NAMALWA (cell line): Measurements from ENCODE around the gene ADPRS.

Source experiments
- DNase-seq: peaks from one replicate; pipeline ENCODE4 v3.0.0-alpha.2; 2015; ENCODE audit warnings: low spot score

The ADPRS gene

DNA sequence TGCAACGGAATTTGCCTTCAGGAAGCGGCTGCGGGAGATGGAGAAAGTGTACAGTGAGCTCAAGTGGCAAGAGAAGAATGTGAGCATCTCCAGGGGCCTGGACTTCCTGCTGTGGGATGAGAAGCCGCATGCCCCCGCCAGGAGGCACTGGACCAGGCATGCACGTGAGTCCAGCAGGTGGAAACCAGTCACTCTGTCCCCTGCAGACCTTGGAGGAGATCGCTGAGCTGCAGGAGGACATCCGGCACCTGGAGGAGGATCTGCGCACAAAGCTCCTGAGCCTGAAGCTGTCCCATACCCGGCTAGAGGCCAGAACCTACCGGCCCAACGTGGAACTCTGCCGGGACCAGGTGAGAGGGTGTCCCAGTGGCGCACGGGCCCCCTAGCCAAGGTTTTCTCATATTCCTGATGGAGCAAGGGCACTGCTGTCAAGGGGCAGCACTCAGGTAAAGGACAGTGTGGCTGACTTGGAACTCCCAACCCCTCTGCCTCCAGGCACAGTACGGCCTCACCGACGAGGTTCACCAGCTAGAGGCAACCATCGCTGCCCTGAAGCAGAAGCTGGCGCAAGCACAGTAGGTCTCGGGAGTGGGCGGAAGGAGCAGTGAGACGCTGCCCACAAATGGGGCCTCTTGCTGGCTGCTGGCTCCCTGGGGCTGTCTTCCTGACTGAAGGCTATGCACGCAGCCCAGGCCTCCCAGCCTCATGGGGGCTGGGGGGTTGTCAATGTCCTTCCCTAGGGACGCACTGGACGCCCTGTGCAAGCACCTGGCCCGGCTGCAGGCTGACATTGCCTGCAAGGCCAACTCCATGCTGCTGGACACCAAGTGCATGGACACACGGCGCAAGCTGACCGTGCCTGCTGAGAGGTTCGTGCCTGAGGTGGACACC lies 1.2 kb upstream of the ADPRS start:
- DNase-seq = no peak

GRCh38 chr1:36088265-36088576 lies 471 bp upstream of the ADPRS start:
- DNase-seq = no peak

DNA sequence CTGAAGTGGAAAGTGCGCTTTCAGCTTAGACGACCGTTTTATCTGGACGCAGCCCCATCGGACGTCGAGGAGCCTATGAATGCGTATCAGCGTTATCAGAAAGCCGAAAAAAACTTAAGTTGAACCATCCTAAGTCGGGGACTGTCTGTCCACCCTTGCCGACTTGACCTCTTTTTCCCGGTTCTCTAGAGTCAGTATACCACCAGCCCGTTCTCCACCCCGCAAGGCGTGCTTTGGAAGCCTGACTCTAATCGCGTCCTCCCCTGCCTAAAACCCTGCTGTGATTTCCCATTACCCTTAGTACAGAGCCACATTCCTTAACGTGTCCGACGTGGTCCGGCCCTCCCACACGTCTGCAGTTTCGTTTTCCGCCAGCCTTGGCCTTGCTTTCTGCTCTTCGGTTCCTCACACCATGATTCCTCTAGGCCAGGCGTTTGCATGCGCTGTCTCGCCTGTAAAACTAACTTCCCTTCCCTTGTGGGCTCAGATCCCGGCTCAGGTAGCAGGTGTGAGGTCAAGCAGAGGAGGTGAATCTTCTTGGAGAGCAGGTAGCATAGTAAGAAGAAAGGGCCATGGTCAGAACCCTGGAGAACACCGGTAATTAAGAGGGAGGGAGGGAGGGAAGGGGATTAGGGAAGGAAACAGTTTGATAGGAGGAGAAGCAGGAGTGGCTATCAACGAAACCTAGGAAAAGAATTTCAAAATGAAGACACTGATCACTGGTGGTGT lies 865 bp downstream of the ADPRS start:
- no peak for DNase-seq

DNA sequence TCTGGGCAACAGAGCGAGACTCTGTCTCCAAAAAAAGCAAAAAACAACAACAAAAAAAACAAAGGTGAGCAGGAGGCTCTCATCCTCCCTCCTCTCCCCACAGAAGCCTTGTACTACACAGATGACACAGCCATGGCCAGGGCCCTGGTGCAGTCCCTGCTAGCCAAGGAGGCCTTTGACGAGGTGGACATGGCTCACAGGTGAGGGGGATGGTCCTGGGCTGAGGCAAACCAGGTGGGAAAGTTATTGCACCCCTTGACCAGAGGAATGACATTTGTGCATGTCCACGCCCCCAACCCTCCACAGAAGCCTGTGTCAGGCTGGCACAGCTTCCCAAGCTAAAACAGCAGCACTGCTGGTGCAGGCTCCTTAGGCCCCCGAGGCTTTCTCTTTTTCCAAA lies 2.4 kb downstream of the ADPRS start:
- no peak for DNase-seq

DNA sequence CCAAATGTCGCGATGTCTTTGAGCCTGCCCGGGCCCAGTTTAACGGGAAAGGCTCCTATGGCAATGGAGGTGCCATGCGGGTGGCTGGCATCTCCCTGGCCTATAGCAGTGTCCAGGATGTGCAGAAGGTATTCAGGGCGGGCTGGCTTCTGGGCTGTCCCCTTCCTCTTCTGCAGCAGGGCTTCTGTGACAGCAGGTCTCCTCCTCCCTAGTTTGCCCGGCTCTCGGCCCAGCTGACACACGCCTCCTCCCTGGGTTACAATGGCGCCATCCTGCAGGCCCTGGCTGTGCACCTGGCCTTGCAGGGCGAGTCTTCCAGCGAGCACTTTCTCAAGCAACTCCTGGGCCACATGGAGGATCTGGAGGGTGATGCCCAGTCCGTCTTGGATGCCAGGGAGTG lies 3.0 kb downstream of the ADPRS start:
- no peak for DNase-seq

- DNase-seq = no peak
These were observed 3.6 kb downstream of the ADPRS start for GRCh38 chr1:36092166-36092797.

- DNase-seq = no peak
These were observed 4.1 kb downstream of the ADPRS start for GRCh38 chr1:36092798-36093185.

DNA sequence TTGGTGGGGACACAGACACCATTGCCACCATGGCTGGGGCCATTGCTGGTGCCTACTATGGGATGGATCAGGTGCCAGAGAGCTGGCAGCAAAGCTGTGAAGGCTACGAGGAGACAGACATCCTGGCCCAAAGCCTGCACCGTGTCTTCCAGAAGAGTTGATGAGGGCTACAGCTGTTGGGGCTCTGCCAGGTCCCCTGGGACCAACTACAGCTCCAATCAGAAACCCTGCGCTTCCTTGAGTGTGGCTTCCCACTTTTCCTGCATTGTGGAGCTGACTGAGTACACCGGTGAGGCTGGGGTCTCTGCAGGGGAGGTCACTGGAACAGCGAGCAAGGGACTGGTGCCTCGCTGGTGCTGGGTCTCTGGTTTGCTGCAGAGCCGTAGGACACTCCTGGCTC lies 4.5 kb downstream of the ADPRS start:
- DNase-seq = no peak

GRCh38 chr1:36093929-36094328 lies 5.2 kb downstream of the ADPRS start:
- no peak for DNase-seq

GRCh38 chr1:36094621-36095061 lies 5.9 kb downstream of the ADPRS start:
- no peak for DNase-seq

DNA sequence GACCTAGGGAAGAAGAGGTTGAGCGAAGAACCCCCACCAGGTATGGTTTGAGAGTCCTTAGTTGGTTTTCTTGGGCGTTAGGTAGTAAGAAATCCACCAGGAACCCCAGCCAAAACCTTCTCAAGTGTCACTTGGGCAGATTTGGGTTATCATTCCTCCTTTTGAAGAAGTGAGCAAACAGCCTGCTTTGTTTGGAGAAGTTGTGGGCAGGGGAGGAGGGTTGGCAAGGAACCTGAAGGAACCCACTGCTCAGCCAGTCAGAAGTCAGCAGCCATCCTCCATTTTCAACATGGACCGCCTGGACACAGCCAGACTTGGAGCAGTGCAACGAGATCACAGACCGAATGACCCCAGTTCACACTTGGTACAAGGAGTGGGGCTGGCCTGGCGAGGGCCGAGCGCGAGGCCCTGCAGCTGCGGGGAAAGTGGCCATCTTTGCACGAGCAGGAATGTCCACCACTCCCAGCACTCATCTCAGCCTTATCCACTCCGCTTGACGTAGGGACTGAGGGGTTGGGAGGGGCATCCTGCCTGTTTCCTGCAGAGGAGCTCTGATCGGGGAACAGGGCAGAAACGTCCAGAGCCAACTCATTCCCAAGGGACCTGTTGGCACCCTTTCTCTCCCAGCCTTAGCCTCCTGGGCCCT lies 7.2 kb downstream of the ADPRS start:
- no peak for DNase-seq

- peak; percentile 60 for DNase-seq
These were observed 8.1 kb downstream of the ADPRS start for GRCh38 chr1:36096500-36097432.

DNA sequence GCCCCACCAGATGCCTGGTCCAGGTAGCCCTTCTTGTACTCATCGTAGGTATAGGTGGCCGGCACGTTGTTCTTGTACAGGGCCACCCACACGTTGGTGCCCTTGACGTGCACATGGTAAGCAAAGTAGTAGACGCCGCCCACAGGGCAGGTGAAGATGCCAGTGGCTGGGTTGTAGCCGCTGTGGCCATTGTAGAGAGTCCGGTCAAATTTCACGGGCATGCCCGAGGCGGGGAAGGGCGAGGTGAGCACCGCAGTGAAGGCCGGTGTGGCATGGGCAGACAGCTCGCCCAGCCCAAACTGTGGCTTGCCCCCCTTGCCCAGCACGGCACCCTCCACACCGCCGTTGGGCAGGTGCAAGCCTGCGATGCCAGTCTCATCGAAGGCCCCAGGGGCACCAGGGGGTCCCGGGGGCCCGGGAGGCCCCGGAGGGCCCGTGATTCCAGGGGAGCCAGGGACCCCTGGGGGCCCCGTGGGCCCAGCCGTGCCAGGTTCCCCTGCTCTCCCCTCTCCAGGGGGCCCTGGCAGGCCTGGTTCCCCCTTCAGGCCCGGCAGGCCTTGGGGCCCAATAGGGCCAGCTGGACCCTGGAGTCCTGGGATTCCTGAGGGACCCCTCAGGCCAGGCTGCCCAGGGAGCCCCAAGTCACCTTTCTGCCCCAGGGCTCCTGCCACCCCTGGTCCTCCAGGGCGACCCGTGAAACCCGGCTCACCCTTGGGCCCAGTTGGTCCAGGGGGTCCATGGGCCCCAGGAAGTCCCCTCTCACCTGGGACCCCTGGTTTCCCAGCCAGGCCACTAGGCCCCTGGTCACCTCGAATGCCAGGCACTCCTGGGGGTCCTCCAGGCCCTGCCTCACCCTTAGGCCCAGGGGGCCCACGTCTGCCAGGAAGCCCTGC lies 9.2 kb downstream of the ADPRS start:
- DNase-seq = no peak

DNA sequence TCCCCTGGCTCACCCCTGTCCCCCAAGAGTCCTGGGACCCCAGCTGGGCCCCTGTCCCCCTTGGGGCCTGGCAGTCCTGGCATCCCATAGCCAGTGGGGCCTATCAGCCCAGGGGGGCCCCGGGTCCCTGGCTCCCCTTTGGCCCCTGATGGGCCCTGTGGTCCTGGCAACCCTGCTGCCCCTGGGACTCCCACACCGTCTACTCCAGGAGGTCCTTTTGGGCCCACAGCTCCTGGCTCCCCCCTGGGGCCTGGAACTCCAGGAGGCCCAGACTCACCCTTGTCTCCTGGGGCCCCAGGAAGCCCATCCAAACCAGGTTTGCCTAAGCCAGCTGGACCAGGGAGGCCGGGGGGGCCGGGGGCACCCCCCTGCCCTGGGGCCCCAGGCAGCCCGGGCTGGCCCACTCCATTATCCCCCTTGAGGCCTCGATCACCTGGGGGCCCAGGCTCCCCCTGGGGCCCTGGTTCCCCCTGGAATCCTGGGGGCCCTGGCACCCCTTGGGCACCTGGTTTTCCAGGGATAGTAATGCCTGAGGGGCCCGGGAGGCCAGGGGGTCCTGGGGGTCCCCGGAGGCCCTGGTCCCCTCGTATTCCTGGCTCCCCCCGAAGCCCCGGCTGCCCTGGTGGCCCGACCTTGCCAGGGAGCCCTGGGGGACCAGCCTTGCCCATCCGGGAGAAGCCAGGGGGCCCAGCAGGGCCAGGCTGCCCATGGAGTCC lies 10.1 kb downstream of the ADPRS start:
- DNase-seq = no peak

- peak; percentile 76 for DNase-seq
These were observed 11.1 kb downstream of the ADPRS start for GRCh38 chr1:36099681-36100341.

- DNase-seq = no peak
These were observed 11.7 kb downstream of the ADPRS start for GRCh38 chr1:36100376-36100775.

DNA sequence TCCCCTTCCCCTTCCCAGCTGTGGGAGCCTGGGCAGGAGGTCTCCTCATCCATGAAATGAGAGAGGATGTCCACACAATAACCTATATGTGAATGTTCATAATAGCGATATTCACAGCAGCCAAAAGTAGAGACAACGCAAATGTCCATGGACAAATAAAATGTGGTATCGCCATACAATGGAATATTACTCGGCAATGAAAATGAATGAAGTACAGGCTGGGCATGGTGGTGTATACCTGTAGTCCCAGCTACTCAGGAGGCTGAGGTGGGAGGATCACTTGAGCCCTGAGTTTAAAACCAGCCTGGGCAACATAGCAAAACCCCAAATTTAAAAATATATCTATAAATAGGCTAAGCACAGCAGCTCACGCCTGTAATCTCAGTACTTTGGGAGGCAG lies 12.9 kb downstream of the ADPRS start:
- no peak for DNase-seq

DNA sequence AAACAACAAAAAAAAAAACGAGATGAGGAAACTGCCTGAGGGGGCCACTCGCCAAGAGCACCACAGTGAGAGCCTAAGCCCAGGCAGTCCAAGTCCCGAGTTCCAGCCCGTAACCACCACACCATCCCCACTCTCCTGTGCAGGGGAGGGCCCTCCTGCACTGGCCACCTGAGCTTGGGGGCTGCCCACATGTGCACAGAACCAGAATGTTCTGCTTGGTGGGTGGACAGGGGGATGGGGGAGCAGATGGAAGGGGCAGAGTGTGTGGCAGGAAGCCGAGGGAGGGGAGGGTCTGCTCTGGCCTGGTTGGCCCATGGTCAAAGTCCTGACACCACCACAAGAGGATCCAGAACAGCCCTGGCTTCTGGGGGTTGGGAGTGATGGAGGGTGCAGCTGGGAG lies 17.6 kb downstream of the ADPRS start:
- no peak for DNase-seq

GRCh38 chr1:36107394-36107793 lies 18.7 kb downstream of the ADPRS start:
- no peak for DNase-seq
